Parathyroid adenoma (tissue), 2 donors: ENCODE results near the gene TIMP2.
"Not testable (repeated sequence)": the region's sequence is repeated elsewhere in the genome, so short reads cannot be mapped to it uniquely, and the experiment has no call there.

ENCODE experiments used
- H2AFZ ChIP-seq: fragments of 300-600 bp; sonication (generic); one replicate; pipeline ENCODE4 v1.7.0; 2017; ENCODE audit warnings: antibody characterized with exemption, mild to moderate bottlenecking
- H3K27ac ChIP-seq: fragments of 300-600 bp; sonication (generic); one replicate; pipeline ENCODE4 v1.7.0; 2017
- H3K27me3 ChIP-seq: fragments of 300-600 bp; sonication (generic); one replicate; pipeline ENCODE4 v1.7.0; 2017; ENCODE audit warnings: low read length; ENCODE audit not compliant: control insufficient read depth, insufficient read depth
- H3K36me3 ChIP-seq: fragments of 300-600 bp; sonication (generic); one replicate; pipeline ENCODE4 v1.7.0; 2017; ENCODE audit warnings: low read length; ENCODE audit not compliant: control insufficient read depth, insufficient read depth
- H3K4me1 ChIP-seq: fragments of 300-600 bp; sonication (generic); one replicate; pipeline ENCODE4 v1.7.0; 2017; ENCODE audit warnings: control low read depth
- H3K4me2 ChIP-seq: fragments of 300-600 bp; sonication (generic); one replicate; pipeline ENCODE4 v1.7.0; 2017; ENCODE audit warnings: low read length
- H3K4me3 ChIP-seq: fragments of 300-600 bp; sonication (generic); one replicate; pipeline ENCODE4 v1.7.0; 2017; ENCODE audit warnings: low read depth, low read length
- H3K79me2 ChIP-seq: fragments of 300-600 bp; sonication (generic); one replicate; pipeline ENCODE4 v1.7.0; 2017; ENCODE audit warnings: control low read depth
- H3K9ac ChIP-seq: fragments of 300-600 bp; sonication (generic); one replicate; pipeline ENCODE4 v1.7.0; 2017; ENCODE audit warnings: mild to moderate bottlenecking
- H3K9me3 ChIP-seq: fragments of 300-600 bp; sonication (generic); one replicate; pipeline ENCODE4 v1.7.0; 2017; ENCODE audit warnings: low read length; ENCODE audit not compliant: control insufficient read depth
- TF ChIP-seq, protein P1 (sequence below): fragments of 300-600 bp; sonication (generic); IDR thresholded peaks from one replicate; pipeline ENCODE4 v1.7.0; 2017; ENCODE audit warnings: antibody characterized with exemption, mild to moderate bottlenecking
- donor health status: primary hyperparathyroidism.

Gene TIMP2

DNA sequence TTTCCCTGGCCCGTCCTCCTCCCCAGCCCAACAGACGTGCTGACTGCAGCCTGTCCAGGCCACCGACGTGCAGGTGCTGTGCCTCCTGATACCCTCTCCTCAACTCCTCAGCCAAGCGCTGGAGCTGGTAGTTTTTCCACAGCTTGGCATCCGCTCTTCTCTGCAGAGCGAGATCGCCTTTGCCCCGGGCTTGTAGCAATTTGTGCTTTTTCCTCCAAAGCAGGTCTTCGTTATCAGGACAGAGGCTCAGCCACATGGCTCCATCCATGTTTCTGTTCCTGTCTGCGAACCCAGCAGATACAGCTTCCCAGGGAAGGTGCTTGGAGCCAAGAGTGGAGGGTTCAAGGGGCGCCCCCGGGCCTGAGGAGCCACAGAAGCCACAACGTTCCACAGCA lies 33.1 kb downstream of the TIMP2 start:
- Histone ChIP-seq H3K9ac (no peak overlapping the region), H2AFZ (no peak overlapping the region), H3K4me2 (no peak overlapping the region), H3K9me3 (no peaks in the 10 kb centered on the region), H3K4me3 (no peak overlapping the region), H3K27me3 (no peaks in the 10 kb centered on the region), H3K27ac (no peak overlapping the region), H3K36me3 (no peaks in the 10 kb centered on the region), H3K4me1 (no peaks in the 10 kb centered on the region), H3K79me2 (no peaks in the 10 kb centered on the region)
- TF ChIP-seq, protein P1, sequence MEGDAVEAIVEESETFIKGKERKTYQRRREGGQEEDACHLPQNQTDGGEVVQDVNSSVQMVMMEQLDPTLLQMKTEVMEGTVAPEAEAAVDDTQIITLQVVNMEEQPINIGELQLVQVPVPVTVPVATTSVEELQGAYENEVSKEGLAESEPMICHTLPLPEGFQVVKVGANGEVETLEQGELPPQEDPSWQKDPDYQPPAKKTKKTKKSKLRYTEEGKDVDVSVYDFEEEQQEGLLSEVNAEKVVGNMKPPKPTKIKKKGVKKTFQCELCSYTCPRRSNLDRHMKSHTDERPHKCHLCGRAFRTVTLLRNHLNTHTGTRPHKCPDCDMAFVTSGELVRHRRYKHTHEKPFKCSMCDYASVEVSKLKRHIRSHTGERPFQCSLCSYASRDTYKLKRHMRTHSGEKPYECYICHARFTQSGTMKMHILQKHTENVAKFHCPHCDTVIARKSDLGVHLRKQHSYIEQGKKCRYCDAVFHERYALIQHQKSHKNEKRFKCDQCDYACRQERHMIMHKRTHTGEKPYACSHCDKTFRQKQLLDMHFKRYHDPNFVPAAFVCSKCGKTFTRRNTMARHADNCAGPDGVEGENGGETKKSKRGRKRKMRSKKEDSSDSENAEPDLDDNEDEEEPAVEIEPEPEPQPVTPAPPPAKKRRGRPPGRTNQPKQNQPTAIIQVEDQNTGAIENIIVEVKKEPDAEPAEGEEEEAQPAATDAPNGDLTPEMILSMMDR: no peak

DNA sequence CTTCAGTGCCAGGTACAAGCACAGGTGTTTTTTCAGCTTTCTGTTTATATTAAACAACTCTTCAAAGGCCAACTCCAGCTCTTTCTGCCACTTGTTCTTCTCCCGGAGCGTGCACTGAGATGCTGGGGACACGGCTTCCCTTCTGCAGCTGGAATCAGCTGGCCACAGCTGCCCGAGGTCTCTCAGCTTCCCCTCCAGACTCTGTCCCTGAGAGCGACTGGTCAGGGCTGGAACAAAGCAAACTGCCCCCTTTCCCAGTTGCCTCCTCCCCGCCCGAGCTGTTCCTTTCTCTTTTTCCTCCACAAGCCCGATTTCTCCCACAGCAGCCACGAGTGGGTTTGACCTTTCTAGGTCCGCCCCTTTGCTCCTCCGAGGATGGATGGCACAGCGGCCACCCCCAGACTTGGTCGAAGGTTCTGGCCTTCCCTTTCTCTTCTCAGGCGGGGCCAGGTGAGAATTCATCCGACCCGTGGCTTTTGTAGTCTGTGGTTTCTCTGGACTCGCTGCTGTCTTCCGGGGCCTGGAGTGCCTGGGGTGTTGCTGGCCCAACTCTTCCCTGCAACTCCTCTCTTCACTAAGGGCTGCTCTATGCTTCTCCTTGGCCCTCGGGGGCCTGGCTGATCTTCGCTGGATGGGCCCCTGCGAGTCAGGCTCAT lies 33.7 kb downstream of the TIMP2 start:
- Histone ChIP-seq H3K27me3 (no peaks in the 10 kb centered on the region), H3K4me3 (no peak overlapping the region), H3K9me3 (no peaks in the 10 kb centered on the region), H3K36me3 (no peaks in the 10 kb centered on the region), H3K4me1 (no peaks in the 10 kb centered on the region), H2AFZ (no peak overlapping the region), H3K27ac (no peak overlapping the region), H3K4me2 (no peak overlapping the region), H3K79me2 (no peaks in the 10 kb centered on the region), H3K9ac (no peak overlapping the region)
- TF ChIP-seq, protein P1: no peak

DNA sequence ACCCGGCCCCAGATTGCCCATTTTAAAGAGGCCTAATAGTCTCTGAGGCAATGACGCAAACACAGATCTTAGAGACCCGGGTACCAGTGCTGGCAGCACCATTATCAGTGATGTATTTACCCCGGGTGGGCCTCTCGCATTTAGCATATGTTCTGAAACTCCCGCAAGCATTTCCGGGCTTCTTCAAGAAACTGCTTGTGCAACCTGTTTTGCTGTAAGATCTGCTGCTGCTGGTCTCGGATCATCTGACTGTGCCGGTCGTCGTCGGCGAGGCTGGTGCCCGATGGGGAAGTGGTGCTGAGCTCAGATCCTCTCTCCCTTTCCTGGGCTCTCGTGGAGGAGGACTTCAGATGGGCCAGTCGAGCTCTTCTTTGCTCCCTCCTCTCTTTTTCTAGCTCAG lies 34.7 kb downstream of the TIMP2 start:
- H3K4me1 ChIP-seq: no peaks in the 10 kb centered on the region

DNA sequence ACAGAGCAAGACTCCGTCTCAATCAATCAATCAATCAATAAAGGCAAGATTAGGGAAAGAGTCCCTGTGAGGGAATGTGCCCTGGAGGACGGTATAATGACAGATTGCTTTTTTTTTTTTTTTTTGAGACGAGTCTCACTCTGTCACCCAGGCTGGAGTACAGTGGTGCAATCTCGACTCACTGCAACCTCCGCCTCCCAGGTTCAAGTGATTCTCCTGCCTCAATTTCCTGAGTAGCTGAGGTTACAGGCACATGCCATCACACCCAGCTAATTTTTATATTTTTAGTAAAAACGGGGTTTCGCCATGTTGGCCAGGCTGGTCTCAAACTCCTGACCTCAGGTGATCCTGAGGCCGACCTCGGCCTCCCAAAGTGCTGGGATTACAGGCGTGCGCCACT lies 35.1 kb downstream of the TIMP2 start:
- H3K9me3 ChIP-seq, H3K27ac ChIP-seq, H3K36me3 ChIP-seq, H3K9ac ChIP-seq, H3K27me3 ChIP-seq, H3K4me1 ChIP-seq, H3K79me2 ChIP-seq, H2AFZ ChIP-seq, H3K4me2 ChIP-seq, H3K4me3 ChIP-seq: not testable (repeated sequence)

More for the DNA sequence above, 34.7 kb downstream of the TIMP2 start:
- H3K4me3 ChIP-seq: no peak overlapping the region
- no peaks in the 10 kb centered on the region for H3K79me2 ChIP-seq
- no peak overlapping the region for H3K4me2 ChIP-seq
- H3K36me3 ChIP-seq: no peaks in the 10 kb centered on the region
- no peaks in the 10 kb centered on the region for H3K27me3 ChIP-seq
- no peak overlapping the region for H2AFZ ChIP-seq
- no peaks in the 10 kb centered on the region for H3K9me3 ChIP-seq
- TF ChIP-seq, protein P1: no peak
- H3K27ac ChIP-seq: no peak overlapping the region
- H3K9ac ChIP-seq: no peak overlapping the region

DNA sequence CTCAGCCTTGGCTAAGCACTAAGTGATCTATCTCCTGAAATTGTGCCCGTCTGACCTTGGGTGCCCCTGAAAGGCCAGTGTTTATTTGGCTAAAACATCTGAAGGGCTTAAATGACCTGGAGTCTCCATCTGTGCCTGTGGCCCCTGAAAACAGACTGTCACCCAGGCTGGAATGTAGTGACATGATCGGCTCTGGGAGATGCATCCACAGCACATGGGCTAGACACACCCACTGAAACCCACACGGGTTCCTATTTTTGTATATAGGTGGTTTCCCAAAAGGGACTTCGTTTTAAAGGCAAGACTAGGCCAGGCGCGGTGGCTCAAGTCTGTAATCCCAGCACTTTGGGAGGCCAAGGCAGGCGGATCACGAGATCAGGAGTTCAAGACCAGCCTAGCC lies 35.7 kb downstream of the TIMP2 start:
- H3K4me1 ChIP-seq: no peaks in the 10 kb centered on the region
- TF ChIP-seq, protein P1: no peak

More for the DNA sequence above, 35.7 kb downstream of the TIMP2 start:
- no peaks in the 10 kb centered on the region for H3K27me3 ChIP-seq
- no peaks in the 10 kb centered on the region for H3K9me3 ChIP-seq
- H3K4me2 ChIP-seq: no peak overlapping the region
- H3K4me3 ChIP-seq: no peak overlapping the region
- no peak overlapping the region for H3K27ac ChIP-seq
- H3K36me3 ChIP-seq: no peaks in the 10 kb centered on the region
- H3K79me2 ChIP-seq: no peaks in the 10 kb centered on the region
- no peak overlapping the region for H2AFZ ChIP-seq
- no peak overlapping the region for H3K9ac ChIP-seq
